Upper lobe of right lung (tissue), 1 donor: ENCODE measurements around the gene B3GAT3. TPM values are rescaled to one million over a fixed set of nuclear protein-coding genes. Genes with fewer than 3 reads are reported as not detected.
A peak's percentile ranks its signal among the peaks of the same experiment; 100 is the strongest.
"Not testable (repeated sequence)": the region's sequence is repeated elsewhere in the genome, so short reads cannot be mapped to it uniquely, and the experiment has no call there.

ENCODE experiments used
- ATAC-seq: fragments of 200-7000 bp; cut with Tn5 transposase; one replicate; pipeline ENCODE4 v1.9.1; 2020; ENCODE audit warnings: mild to moderate bottlenecking, moderate library complexity
- DNase-seq: peaks from one replicate; pipeline ENCODE4 v3.0.0-alpha.2; 2020
- H3K27ac ChIP-seq: fragments of 200-600 bp; one replicate; pipeline ENCODE4 v1.8.0; 2022
- H3K27me3 ChIP-seq: fragments of 200-600 bp; one replicate; pipeline ENCODE4 v1.8.0; 2022; ENCODE audit warnings: mild to moderate bottlenecking
- H3K36me3 ChIP-seq: fragments of 200-600 bp; one replicate; pipeline ENCODE4 v1.8.0; 2022
- H3K4me1 ChIP-seq: fragments of 200-600 bp; one replicate; pipeline ENCODE4 v1.8.0; 2022
- H3K4me3 ChIP-seq: fragments of 200-600 bp; one replicate; pipeline ENCODE4 v1.8.0; 2022; ENCODE audit warnings: mild to moderate bottlenecking
- H3K9me3 ChIP-seq: fragments of 200-600 bp; one replicate; pipeline ENCODE4 v1.8.0; 2022
- CTCF ChIP-seq: fragments of 200-600 bp; IDR thresholded peaks from one replicate; pipeline ENCODE4 v1.8.0; 2022; ENCODE audit warnings: antibody characterized with exemption
- intact Hi-C: fragments of 100-400 bp; cut with DNase I; formaldehyde crosslinking; loops from one replicate; pipeline ENCODE4 v1.11.0; 2022
- total RNA-seq: library from RNA; stranded (reverse); fragmentation: NEBNext Ultra II Directional; extraction: Animal tissue kit (Norgen Biotek cat#: 25700); gene quantifications from one replicate; pipeline ENCODE4 v1.2.1, GENCODE V29; 2021
- donor health status: DM: no; HTN: yes; CAD: no; lungs with severe emphysema.

The B3GAT3 gene
- total RNA-seq, 1 donor from 2014 or later = 40.1 TPM

- Histone ChIP-seq H3K9me3 (no peaks in the 10 kb centered on the region), H3K4me3 (no peak overlapping the region), H3K4me1 (peaks cover 29% of the 10 kb centered on the region), H3K36me3 (peaks cover 57% of the 10 kb centered on the region), H3K27me3 (no peaks in the 10 kb centered on the region), H3K27ac (peak overlapping the region; percentile 93)
- no peak for TF ChIP-seq CTCF
- ATAC-seq (no peak), DNase-seq (no peak)
- intact Hi-C loops = no loop called here
Measured at GRCh38 chr11:62592989-62593421, 28.8 kb downstream of the B3GAT3 start.

GRCh38 chr11:62592146-62592815, 29.5 kb downstream of the B3GAT3 start:
- ATAC-seq (no peak), DNase-seq (no peak)
- Histone ChIP-seq H3K36me3 (peaks cover 57% of the 10 kb centered on the region), H3K4me3 (peak overlapping the region; percentile 71), H3K27ac (peak overlapping the region; percentile 93), H3K9me3 (no peaks in the 10 kb centered on the region), H3K4me1 (peaks cover 29% of the 10 kb centered on the region), H3K27me3 (no peaks in the 10 kb centered on the region)
- intact Hi-C loops = no loop called here
- TF ChIP-seq CTCF = no peak

GRCh38 chr11:62591448-62592145, 30.2 kb downstream of the B3GAT3 start, which contains the start of gene TUT1:
TSS of gene TUT1 (minus strand) at chr11:62591523. CDS start at chr11:62591485, 38 bp downstream.
- intact Hi-C loops = no loop called here
- Histone ChIP-seq H3K4me1 (peaks cover 29% of the 10 kb centered on the region), H3K4me3 (peak within 1 kb of the TSS; percentile 71), H3K36me3 (peaks cover 57% of the 10 kb centered on the region), H3K27ac (peak within 1 kb of the TSS; percentile 93), H3K9me3 (no peaks in the 10 kb centered on the region), H3K27me3 (no peaks in the 10 kb centered on the region)
- TF ChIP-seq CTCF = no peak
- ATAC-seq (peak; percentile 96), DNase-seq (peak; percentile 96)

GRCh38 chr11:62588966-62589637, 32.7 kb downstream of the B3GAT3 start:
- intact Hi-C loops = loop anchor here (10.0 kb wide), 1 partner anchor 1074 kb away; no protein-coding TSS in a partner anchor
- ATAC-seq = no peak
- no peak for DNase-seq
- H3K4me3 ChIP-seq = no peak overlapping the region
- TF ChIP-seq CTCF = peak; percentile 17
- peaks cover 29% of the 10 kb centered on the region for H3K4me1 ChIP-seq
- no peak overlapping the region for H3K27ac ChIP-seq
- no peaks in the 10 kb centered on the region for H3K9me3 ChIP-seq
- H3K27me3 ChIP-seq = no peaks in the 10 kb centered on the region
- peaks cover 53% of the 10 kb centered on the region for H3K36me3 ChIP-seq

GRCh38 chr11:62585356-62585755, 36.4 kb downstream of the B3GAT3 start:
- DNase-seq, H3K9me3 ChIP-seq, H3K27ac ChIP-seq, H3K4me3 ChIP-seq, H3K27me3 ChIP-seq, ATAC-seq: not testable (repeated sequence)
- H3K36me3 ChIP-seq = peaks cover 78% of the 10 kb centered on the region
- peaks cover 12% of the 10 kb centered on the region for H3K4me1 ChIP-seq
- intact Hi-C loops = loop anchor here (10.0 kb wide), 1 partner anchor 1071 kb away; no protein-coding TSS in a partner anchor

GRCh38 chr11:62581735-62582134, 40.1 kb downstream of the B3GAT3 start:
- not testable (repeated sequence) for DNase-seq, H3K27ac ChIP-seq, ATAC-seq, H3K4me1 ChIP-seq, H3K9me3 ChIP-seq, H3K4me3 ChIP-seq, H3K27me3 ChIP-seq
- intact Hi-C loops = loop anchor here (10.0 kb wide), 1 partner anchor 1067 kb away; no protein-coding TSS in a partner anchor
- peaks cover 79% of the 10 kb centered on the region for H3K36me3 ChIP-seq
